Pulmonary artery endothelial cell (primary cell): ENCODE measurements around the gene ALKBH1. TPM values are rescaled to one million over a fixed set of nuclear protein-coding genes. Genes with fewer than 3 reads are reported as not detected.
"Not testable (repeated sequence)": the region's sequence is repeated elsewhere in the genome, so short reads cannot be mapped to it uniquely, and the experiment has no call there.

ENCODE experiments used
- DNase-seq: peaks from one replicate; pipeline ENCODE4 v3.0.0-alpha.2; 2011; ENCODE audit warnings: low read depth, low spot score
- total RNA-seq: library from RNA; depleted of rRNA; stranded (reverse); fragments of >200 nt; gene quantifications from 2 replicates; pipeline ENCODE4 v1.2.3, GENCODE V29; 2014

ALKBH1 gene, protein sequence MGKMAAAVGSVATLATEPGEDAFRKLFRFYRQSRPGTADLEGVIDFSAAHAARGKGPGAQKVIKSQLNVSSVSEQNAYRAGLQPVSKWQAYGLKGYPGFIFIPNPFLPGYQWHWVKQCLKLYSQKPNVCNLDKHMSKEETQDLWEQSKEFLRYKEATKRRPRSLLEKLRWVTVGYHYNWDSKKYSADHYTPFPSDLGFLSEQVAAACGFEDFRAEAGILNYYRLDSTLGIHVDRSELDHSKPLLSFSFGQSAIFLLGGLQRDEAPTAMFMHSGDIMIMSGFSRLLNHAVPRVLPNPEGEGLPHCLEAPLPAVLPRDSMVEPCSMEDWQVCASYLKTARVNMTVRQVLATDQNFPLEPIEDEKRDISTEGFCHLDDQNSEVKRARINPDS
- total RNA-seq = 10.2 and 12.7 TPM in 2 replicates

DNA sequence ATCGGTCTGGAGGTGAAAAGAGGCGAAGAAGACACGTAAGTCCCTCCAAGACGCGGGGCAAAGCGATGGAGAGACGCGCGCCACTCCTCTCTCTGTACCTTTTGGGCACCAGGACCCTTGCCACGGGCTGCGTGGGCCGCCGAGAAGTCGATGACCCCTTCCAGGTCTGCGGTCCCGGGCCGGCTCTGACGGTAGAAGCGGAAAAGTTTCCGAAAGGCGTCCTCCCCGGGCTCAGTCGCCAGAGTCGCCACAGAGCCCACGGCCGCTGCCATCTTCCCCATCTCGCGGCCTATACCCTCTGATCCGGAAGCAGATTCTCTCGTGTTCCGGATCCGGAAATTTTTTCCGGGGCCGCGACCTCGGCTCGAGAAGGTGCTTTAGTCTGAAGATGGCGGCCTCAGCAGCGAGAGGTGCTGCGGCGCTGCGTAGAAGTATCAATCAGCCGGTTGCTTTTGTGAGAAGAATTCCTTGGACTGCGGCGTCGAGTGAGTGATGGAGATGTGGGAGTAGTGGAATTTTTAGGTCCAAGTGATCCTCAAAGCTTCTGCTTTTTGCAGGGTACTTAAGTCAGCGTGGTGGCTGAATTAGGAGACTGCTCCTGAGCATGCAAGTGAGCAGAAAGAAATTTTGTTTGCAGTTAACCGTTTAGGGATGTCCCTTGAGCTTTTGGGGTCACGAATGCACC, at the start of gene ALKBH1, which contains the start of gene SLIRP:
ALKBH1 (minus strand) TSS at position 300 of the 685 bp plus-strand sequence; CDS start at position 281, 19 bp downstream.
SLIRP (plus strand) TSS at position 380 of the 685 bp plus-strand sequence; CDS start at position 389, 9 bp downstream.
- DNase-seq = peak; percentile 24

DNA sequence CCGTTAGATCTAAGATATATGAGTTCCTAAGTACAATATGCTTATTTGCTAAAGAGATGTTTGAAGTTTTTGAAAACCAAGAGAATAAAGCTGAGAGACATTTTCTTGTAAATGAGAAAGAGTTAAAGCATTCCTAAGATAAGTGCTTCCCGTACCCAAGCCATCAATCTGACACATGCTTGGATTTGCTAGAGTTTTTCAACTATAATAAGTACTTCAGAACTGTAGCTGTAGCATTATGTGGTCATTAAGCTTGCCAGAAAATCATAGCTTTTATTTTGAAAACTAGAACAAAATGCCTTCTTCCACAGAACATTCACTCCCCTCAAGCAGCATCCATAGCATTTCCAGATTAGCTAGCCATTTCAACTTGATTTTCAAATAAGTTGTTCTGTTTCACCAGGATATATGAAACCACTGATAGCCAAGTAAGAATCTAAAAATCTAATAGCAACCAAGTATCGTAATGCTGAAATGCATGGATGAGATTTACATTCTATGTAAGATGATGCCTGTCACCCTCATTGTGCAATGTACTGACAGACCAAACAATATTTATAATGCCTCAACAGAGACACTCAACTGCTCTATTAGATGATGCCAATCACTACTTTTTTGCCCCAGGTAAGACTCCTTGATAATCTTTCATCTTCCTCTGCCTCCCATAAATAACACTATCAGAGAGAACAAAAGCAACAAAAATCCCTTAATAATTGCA, 45.1 kb upstream of the ALKBH1 start:
- no peak for DNase-seq

DNA sequence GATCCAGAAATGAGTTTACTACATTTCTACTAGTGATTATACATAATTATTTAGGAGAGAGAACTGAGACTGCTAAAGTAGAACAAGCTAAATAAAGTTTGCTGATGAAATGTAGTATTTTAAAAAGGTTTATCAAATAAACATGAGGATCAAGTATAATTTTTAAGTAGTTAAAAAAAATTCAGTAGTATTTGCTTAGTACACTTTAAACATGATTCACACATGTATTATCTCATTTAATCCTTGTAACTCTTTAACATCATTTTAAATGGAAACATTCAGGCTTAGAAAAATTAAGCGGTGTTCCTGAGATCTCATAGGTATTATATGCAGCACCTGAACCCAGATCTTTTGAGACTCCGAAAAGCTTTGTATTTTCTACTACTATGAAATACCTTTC, 44.4 kb upstream of the ALKBH1 start:
- DNase-seq = no peak

GRCh38 chr14:77747425-77747824, 39.6 kb upstream of the ALKBH1 start:
- not testable (repeated sequence) for DNase-seq

GRCh38 chr14:77746064-77746702, 38.4 kb upstream of the ALKBH1 start:
- no peak for DNase-seq

GRCh38 chr14:77741438-77741837, 33.6 kb upstream of the ALKBH1 start:
- no peak for DNase-seq

GRCh38 chr14:77738559-77739250, 30.9 kb upstream of the ALKBH1 start:
- DNase-seq = peak; percentile 80

DNA sequence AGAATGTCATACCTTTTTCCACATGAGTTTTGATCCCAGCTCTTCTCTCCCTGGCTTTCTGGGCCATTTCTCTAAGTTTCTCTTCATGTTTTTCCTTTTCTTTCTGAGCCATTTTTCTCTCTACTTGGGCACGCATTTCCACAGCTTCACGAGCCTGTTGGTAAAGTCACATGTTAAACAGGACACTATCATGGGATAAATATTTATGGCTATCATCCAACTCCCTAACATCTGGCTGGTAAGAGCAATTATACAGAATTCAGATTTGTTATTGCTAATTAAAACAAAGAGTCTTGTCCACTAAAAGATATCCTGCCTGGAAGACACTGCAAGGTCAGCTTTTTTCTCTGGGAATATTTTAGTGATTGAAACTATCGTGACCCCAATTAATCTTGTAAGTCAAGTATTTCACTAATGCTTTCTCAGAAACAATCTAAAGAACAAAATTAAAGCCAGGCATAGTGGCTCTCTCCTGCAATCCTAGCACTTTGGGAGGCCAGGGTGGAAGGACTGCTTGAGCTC, 23.2 kb upstream of the ALKBH1 start:
- no peak for DNase-seq

GRCh38 chr14:77722301-77722700, 14.5 kb upstream of the ALKBH1 start:
- DNase-seq = no peak

GRCh38 chr14:77721437-77721836, 13.6 kb upstream of the ALKBH1 start:
- no peak for DNase-seq

- no peak for DNase-seq
These were observed 9.9 kb upstream of the ALKBH1 start for GRCh38 chr14:77717608-77718305.

GRCh38 chr14:77714926-77715325, 7.1 kb upstream of the ALKBH1 start:
- no peak for DNase-seq

GRCh38 chr14:77710364-77710763, 2.5 kb upstream of the ALKBH1 start:
- DNase-seq = no peak

GRCh38 chr14:77709412-77709811, 1.6 kb upstream of the ALKBH1 start:
- DNase-seq = no peak

- no peak for DNase-seq
These were observed 926 bp upstream of the ALKBH1 start for GRCh38 chr14:77708749-77709148.

DNA sequence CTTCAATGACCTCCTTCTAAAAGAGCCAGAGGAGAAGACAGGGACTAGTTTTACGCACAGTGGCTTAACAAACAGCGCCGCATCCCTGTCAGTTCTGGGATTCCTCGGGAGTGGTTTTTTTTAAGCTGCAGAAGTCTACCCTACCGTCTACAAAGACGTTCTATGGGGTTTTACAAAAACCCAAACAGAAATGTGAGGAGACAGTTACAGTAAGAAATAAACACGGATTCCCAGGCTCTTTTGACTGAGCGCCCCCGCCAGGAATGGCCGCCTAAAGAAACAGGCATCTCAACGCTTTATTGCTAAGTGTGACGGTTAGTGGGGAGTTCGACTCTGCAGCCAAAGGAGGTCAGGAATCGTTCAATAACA, 484 bp downstream of the ALKBH1 start:
- no peak for DNase-seq

- no peak for DNase-seq
These were observed 16.6 kb downstream of the ALKBH1 start for GRCh38 chr14:77691259-77691658.

GRCh38 chr14:77682158-77682553, 25.7 kb downstream of the ALKBH1 start:
- no peak for DNase-seq

GRCh38 chr14:77681196-77682157, 26.3 kb downstream of the ALKBH1 start:
- no peak for DNase-seq
